GM12878 (cell line): ENCODE measurements around the gene HADH. TPM values are rescaled to one million over a fixed set of nuclear protein-coding genes. Genes with fewer than 3 reads are reported as not detected.

Source experiments
- BMI1 ChIP-seq: fragments of 450-650 bp; IDR thresholded peaks from 2 replicates; pipeline ENCODE4 v1.6.1; 2016; ENCODE audit warnings: mild to moderate bottlenecking, moderate library complexity, borderline replicate concordance
- CBX5 ChIP-seq: sonication (generic); IDR thresholded peaks from 2 replicates; pipeline ENCODE4 v1.6.1; 2016; ENCODE audit warnings: low read depth, moderate library complexity, mild to moderate bottlenecking, inconsistent platforms
- CREB1 ChIP-seq: IDR thresholded peaks from 2 replicates; pipeline ENCODE4 v1.6.1; 2012; ENCODE audit warnings: low read depth, mild to moderate bottlenecking, inconsistent platforms
- EED ChIP-seq: sonication (generic); IDR thresholded peaks from 2 replicates; pipeline ENCODE4 v1.6.1; 2016; ENCODE audit warnings: antibody characterized with exemption, low read depth
- EZH2 ChIP-seq: IDR thresholded peaks from 2 replicates; pipeline ENCODE4 v1.6.1; 2012; ENCODE audit warnings: low read depth, mild to moderate bottlenecking, control low read depth, inconsistent platforms, low read length, borderline replicate concordance; ENCODE audit not compliant: control insufficient read depth
- IKZF2 ChIP-seq, 2 experiments: fragments of 450-650 bp; IDR thresholded peaks; 2 replicates each; pipeline ENCODE4 v1.6.1; 2017; ENCODE audit warnings: mild to moderate bottlenecking in 2 of 2, moderate library complexity in 2 of 2
- KDM1A ChIP-seq: fragments of 200-600 bp; sonication (generic); IDR thresholded peaks from 2 replicates; pipeline ENCODE4 v1.6.1; 2016; ENCODE audit warnings: borderline replicate concordance
- NR2C1 ChIP-seq: fragments of 450-650 bp; IDR thresholded peaks from 2 replicates; pipeline ENCODE4 v1.6.1; 2017; ENCODE audit warnings: antibody characterized with exemption, mild to moderate bottlenecking, moderate library complexity
- NR2C2 ChIP-seq: IDR thresholded peaks from 2 replicates; pipeline ENCODE4 v1.6.1; 2011; ENCODE audit warnings: borderline replicate concordance, low read depth; ENCODE audit not compliant: control insufficient read depth, insufficient read length
- PRDM15 ChIP-seq: fragments of 450-650 bp; formaldehyde crosslinking; IDR thresholded peaks from 2 replicates; pipeline ENCODE4 v1.4.0; 2020; ENCODE audit warnings: mild to moderate bottlenecking, moderate library complexity
- SPI1 ChIP-seq: IDR thresholded peaks from 2 replicates; pipeline ENCODE4 v1.6.1; 2011; ENCODE audit warnings: low read depth, mild to moderate bottlenecking, low read length, moderate library complexity, borderline replicate concordance; ENCODE audit not compliant: insufficient read depth
- TBL1XR1 ChIP-seq: IDR thresholded peaks from 2 replicates; pipeline ENCODE4 v1.6.1; 2012; ENCODE audit warnings: low read depth, low read length, improper control_type of control experiment
- ZNF217 ChIP-seq: fragments of 450-650 bp; IDR thresholded peaks from 2 replicates; pipeline ENCODE4 v1.6.1; 2017; ENCODE audit warnings: antibody characterized with exemption, mild to moderate bottlenecking
- polyA plus RNA-seq, 11 experiments: library from polyadenylated mRNA; depleted of rRNA in 4 of 11; unstranded in 6 of 11; stranded (reverse) in 5 of 11; fragments of >200 nt; fragmentation: Nextera tagmentation in 4 of 11; fragmentation: Illumina TruSeq in 1 of 11; extraction: Ambion mirVana in 4 of 11; extraction: Trizol in 1 of 11; gene quantifications; 1 replicate in 1 of 11; 2 replicates in 10 of 11; pipeline versions ENCODE4 v1.2.1 to v1.2.3, GENCODE V29; 2011 to 2016; ENCODE audit warnings: inconsistent platforms in 2 of 11, missing spikeins in 2 of 11, low read depth in 1 of 11
- total RNA-seq, 4 experiments: library from RNA; depleted of rRNA in 3 of 4; stranded (reverse); fragments of >200 nt in 3 of 4; fragmentation: Illumina TruSeq in 1 of 4; extraction: Trizol in 1 of 4; gene quantifications; 2 replicates each; pipeline versions ENCODE4 v1.2.1 to v1.2.3, GENCODE V29; 2013 to 2021
- TF ChIP-seq, protein P1 (sequence below): IDR thresholded peaks from 2 replicates; pipeline ENCODE4 v1.6.1; 2011; ENCODE audit warnings: low read depth, low read length, improper control_type of control experiment, borderline replicate concordance
- TF ChIP-seq, protein P2 (sequence below): fragments of 450-650 bp; IDR thresholded peaks from 2 replicates; pipeline ENCODE4 v1.6.1; 2018; ENCODE audit warnings: borderline replicate concordance, mild to moderate bottlenecking; ENCODE audit not compliant: partially characterized antibody

Gene HADH
- total and polyA plus RNA-seq, 10 of the 15 experiments (the other 5 are each of a cell fraction or from before 2014, with no cell fraction given): 20.3 to 97.9 (median 76.6) TPM

GRCh38 chr4:108008721-108009120 is 19.0 kb downstream of the HADH start (continued):
- TF ChIP-seq PRDM15 (CRISPR knock-in tag) (no peak), BMI1 (no peak), SPI1 (no peak), EED (no peak), NR2C2 (no peak), NR2C1 (no peak), ZNF217 (no peak), EZH2 (no peak), CBX5 (no peak), TBL1XR1 (no peak), KDM1A (no peak), IKZF2 (IDR thresholded peaks at IDR 0.05) (no peak), CREB1 (no peak)
- TF ChIP-seq, protein P1, sequence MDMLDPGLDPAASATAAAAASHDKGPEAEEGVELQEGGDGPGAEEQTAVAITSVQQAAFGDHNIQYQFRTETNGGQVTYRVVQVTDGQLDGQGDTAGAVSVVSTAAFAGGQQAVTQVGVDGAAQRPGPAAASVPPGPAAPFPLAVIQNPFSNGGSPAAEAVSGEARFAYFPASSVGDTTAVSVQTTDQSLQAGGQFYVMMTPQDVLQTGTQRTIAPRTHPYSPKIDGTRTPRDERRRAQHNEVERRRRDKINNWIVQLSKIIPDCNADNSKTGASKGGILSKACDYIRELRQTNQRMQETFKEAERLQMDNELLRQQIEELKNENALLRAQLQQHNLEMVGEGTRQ: no peak
- TF ChIP-seq, protein P2, sequence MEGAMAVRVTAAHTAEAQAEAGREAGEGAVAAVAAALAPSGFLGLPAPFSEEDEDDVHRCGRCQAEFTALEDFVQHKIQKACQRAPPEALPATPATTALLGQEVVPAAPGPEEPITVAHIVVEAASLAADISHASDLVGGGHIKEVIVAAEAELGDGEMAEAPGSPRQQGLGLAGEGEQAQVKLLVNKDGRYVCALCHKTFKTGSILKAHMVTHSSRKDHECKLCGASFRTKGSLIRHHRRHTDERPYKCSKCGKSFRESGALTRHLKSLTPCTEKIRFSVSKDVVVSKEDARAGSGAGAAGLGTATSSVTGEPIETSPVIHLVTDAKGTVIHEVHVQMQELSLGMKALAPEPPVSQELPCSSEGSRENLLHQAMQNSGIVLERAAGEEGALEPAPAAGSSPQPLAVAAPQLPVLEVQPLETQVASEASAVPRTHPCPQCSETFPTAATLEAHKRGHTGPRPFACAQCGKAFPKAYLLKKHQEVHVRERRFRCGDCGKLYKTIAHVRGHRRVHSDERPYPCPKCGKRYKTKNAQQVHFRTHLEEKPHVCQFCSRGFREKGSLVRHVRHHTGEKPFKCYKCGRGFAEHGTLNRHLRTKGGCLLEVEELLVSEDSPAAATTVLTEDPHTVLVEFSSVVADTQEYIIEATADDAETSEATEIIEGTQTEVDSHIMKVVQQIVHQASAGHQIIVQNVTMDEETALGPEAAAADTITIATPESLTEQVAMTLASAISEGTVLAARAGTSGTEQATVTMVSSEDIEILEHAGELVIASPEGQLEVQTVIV: no peak
